ENCODE results near the gene NECTIN2.

GRCh38 chr19:44883922-44884321 is 37.8 kb downstream of the NECTIN2 start:
- TF ChIP-seq EP300 (IDR thresholded peaks at IDR 0.05) (no peak), CTCF (IDR thresholded peaks at IDR 0.05) (no peak)

Measured in suprapubic skin (tissue), 3 donors.